Fibroblast of mammary gland (primary cell): ENCODE results near the gene SLC39A9.
"Not testable (repeated sequence)": the region's sequence is repeated elsewhere in the genome, so short reads cannot be mapped to it uniquely, and the experiment has no call there.

Experiments
- DNase-seq: peaks from one replicate; pipeline ENCODE4 v3.0.0-alpha.2; 2010; ENCODE audit warnings: low read depth
- H3K4me3 ChIP-seq: 2 replicates; pipeline ENCODE4 v1.5.1; 2011; ENCODE audit warnings: low read depth, mild to moderate bottlenecking, low read length, moderate library complexity; ENCODE audit not compliant: control insufficient read depth
- TF ChIP-seq, protein P1 (sequence below): conservative IDR thresholded peaks from 2 replicates; pipeline ENCODE4 v1.5.1; 2011; ENCODE audit warnings: low read depth, low read length, inconsistent platforms; ENCODE audit not compliant: control insufficient read depth, insufficient read depth

Gene SLC39A9

DNA sequence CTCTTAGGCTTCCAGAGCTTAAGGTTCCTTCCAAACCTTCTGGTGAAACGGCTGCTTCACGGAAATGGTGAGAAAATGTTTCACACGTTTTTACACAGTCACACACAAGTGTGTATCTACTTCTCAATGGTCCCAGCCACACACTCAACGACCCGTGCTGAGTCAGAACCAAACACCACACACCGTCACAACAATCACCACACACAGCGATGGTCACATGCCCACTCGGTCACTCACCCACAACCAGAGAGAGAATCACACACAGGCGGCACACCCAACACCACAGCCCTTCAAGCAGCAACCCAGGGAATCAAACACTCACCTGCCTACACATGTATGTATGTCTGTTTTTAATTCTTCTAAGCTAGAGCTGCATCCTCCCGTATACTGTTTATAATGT lies 73.4 kb downstream of the SLC39A9 start:
- DNase-seq, result no peak
- TF ChIP-seq, protein P1, sequence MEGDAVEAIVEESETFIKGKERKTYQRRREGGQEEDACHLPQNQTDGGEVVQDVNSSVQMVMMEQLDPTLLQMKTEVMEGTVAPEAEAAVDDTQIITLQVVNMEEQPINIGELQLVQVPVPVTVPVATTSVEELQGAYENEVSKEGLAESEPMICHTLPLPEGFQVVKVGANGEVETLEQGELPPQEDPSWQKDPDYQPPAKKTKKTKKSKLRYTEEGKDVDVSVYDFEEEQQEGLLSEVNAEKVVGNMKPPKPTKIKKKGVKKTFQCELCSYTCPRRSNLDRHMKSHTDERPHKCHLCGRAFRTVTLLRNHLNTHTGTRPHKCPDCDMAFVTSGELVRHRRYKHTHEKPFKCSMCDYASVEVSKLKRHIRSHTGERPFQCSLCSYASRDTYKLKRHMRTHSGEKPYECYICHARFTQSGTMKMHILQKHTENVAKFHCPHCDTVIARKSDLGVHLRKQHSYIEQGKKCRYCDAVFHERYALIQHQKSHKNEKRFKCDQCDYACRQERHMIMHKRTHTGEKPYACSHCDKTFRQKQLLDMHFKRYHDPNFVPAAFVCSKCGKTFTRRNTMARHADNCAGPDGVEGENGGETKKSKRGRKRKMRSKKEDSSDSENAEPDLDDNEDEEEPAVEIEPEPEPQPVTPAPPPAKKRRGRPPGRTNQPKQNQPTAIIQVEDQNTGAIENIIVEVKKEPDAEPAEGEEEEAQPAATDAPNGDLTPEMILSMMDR, result no peak
- H3K4me3 ChIP-seq, result no peak overlapping the region

DNA sequence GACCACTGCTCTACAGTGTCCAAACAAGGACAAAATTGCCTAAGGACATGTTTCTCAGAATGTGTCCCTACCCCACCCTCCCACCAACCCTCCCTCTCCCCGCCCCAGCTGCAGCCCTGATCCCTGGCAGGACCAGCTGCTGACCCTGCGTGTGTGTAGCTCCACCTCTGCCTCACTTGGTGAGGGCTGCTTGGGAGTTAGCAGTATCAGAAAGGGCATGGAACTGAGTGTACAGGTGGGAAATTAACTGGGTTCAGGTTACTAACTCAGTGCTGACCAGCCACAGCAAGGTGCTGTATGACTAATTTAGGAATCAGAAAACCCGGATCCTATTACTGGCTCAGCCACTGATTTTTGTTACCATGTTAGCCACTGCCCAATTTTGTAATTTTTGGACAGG lies 74.8 kb downstream of the SLC39A9 start:
- no peak for DNase-seq
- TF ChIP-seq, protein P1, result no peak

DNA sequence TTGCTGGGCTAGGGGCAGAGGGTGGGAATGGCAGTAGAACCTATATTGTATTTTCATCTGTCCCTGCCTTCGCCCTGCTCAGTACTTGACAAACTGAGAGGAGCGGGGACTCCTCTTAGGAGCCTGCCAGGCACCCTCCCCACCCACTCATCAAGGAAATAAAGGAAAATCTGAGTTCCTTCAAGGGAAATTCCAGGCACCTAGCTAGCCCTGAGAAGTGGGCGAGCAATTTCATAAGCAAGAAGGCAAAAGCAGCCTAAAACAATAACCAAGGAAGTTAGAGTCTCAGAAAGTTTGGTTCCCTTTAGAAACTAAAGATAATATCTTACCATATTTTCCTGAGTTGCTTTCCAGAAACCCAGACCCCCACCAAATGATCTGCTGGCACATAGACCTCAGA lies 75.5 kb downstream of the SLC39A9 start:
- H3K4me3 ChIP-seq, result no peak overlapping the region
- TF ChIP-seq, protein P1, result no peak
- no peak for DNase-seq

More for the DNA sequence above, 74.8 kb downstream of the SLC39A9 start:
- no peak overlapping the region for H3K4me3 ChIP-seq

DNA sequence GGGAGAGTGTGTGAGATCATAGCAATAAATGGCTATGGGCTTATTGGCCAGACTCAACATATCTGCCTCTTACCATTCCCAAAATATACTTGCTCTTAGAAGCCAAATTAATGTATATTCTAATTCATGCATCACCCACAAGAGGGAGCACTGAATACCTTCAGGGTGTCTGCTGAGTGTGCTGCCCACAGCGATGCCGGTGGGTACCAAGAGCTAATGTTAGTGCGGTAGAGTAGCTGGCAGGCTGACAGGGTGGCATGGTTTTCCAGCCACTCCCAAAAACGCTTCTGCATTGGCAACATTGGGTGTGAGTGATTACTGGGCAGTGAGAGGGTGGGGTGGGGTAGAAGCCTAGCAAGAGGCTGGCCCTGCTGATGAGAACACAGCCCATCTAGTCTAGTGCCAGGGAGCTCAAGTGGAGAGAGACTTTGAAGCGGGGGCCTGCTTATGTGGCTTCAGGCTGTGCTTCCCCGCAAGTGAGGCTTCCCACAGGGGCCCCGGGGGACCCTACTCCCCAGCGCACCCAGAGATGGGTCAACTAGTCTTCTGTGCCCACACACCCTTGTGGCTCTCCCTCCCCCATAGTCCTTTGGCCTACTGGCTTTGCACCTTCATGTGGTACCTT lies 76.8 kb downstream of the SLC39A9 start:
- no peak overlapping the region for H3K4me3 ChIP-seq
- DNase-seq, result peak; percentile 24
- TF ChIP-seq, protein P1, result peak; percentile 43

DNA sequence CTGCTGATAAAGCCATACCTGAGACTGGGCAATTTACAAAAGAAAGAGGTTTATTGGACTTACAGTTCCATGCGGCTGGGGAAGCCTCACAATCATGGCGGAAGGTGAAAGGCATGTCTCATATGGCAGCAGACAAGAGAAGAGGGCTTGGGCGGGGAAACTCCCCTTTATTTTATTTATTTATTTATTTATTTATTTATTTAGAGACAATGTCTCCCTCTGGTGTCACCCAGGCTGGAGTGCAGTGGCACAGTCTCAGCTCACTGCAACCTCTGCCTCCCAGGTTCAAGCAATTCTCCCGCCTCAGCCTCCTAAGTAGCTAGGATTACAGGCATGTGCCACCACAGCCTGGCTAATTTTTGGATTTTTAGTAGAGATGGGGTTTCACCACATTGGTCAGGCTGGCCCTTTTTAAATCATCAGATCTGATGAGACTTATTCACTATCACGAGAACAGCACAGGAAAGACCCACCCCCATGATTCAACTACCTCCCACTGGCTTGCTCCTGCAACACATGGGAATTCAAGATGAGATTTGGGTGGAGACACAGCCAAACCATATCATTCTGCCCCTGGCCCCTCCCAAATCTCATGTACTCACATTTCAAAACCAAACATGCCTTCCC lies 78.4 kb downstream of the SLC39A9 start:
- DNase-seq, result peak; percentile 59
- H3K4me3 ChIP-seq, result not testable (repeated sequence)

DNA sequence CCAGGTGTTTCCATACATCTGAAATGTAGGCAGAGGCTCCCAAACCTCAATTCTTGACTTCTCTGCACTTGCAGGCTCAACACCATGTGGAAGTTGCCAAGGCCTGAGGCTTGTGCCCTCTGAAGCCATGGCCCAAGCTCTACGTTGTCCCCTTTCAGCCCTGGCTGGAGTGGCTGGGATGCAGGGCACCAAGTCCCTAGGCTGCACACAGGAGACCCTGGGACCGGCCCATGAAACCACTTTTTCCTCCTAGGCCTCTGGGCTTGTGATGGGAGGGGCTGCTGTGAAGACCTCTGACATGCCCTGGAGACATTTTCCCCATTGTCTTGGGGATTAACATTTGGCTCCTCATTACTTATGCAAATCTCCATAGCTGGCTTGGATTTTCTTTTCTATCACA lies 79.6 kb downstream of the SLC39A9 start:
- not testable (repeated sequence) for DNase-seq

DNA sequence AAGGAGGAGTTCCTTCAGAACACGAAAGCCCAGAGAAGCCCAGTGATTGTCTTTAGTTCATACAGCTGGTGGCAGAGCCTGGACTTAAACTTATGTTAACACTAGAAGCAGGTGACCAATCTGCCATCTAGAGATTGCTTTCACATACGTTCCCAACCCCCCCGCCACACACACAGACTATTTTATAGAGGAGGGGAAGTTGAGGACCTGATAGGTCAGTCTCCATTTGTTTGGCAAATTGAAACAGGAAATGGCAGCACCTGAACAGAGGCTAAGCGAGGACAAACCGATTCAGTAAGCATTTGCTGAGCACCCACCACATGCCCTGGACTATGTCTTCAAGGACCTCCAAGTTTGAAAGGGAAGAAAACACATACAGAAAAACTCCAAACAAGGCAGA lies 81.2 kb downstream of the SLC39A9 start:
- TF ChIP-seq, protein P1, result no peak
- no peak for DNase-seq
- no peak overlapping the region for H3K4me3 ChIP-seq

More for the DNA sequence above, 79.6 kb downstream of the SLC39A9 start:
- not testable (repeated sequence) for H3K4me3 ChIP-seq

DNA sequence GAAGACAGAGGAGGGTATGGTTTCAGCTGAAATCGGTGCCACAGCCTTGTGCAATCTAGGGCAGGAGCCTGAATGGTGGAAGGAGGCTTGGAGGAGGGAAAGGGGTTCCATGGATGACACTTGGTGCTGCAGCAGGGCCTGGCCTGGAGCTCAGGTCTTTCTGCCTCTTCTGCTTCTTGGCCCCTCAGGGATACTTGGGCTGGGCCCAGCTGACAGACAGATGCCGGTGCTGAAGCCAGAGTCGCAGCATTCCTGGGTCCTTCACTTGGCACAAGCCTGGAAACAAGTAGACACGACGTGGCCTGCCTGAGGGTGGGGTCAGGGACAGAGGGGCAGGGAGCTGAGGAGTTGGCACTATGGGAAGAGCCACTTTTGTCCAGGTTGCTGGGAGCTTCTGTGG lies 81.6 kb downstream of the SLC39A9 start:
- no peak for DNase-seq
- TF ChIP-seq, protein P1, result no peak
- H3K4me3 ChIP-seq, result no peak overlapping the region
